ENCODE data around the gene HUWE1.

Gene HUWE1

DNA sequence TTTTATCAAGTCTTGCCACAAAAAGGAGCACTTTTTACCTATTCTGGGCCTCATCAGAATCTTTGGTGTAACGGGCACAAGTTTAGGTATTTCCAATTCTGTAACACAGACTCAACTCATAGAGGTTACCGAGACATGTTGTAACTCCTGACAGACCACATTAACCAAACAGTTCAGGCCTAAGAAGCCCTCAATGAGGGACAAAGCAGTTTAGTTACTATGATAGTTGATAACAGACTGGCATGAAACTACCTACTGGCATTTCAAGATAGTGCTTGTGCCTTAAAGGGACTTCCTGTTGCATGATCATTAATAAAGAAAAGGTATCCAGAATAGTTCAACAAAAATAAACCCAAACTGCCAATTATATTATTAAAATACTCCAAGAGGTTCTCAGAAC, 64.1 kb downstream of the HUWE1 start:
- DNase-seq = no peak

- DNase-seq = no peak
These were observed 65.0 kb downstream of the HUWE1 start for GRCh38 chrX:53621418-53621986.

DNA sequence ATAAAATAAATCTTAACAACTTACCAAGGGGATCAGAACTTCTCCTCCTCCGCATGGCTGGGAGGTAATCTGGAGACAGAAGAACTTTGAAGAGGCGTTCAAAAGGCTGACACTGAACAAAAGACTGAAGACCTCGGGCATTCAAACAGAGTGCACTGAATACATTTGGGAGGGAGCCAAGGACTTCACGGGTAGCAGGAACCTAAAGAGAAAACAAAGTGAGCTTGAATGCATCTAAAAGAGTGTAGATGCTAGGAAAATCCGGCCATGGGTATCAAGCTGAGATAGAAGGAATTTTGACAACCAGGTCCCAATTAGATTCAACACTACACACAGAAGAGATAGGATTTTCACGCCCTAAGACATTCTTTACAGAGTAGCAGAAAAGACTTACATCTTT, 69.6 kb downstream of the HUWE1 start:
- no peak for DNase-seq

- DNase-seq = no peak
These were observed 80.1 kb downstream of the HUWE1 start for GRCh38 chrX:53606456-53606855.

- DNase-seq = no peak
These were observed 81.5 kb downstream of the HUWE1 start for GRCh38 chrX:53605004-53605403.

DNA sequence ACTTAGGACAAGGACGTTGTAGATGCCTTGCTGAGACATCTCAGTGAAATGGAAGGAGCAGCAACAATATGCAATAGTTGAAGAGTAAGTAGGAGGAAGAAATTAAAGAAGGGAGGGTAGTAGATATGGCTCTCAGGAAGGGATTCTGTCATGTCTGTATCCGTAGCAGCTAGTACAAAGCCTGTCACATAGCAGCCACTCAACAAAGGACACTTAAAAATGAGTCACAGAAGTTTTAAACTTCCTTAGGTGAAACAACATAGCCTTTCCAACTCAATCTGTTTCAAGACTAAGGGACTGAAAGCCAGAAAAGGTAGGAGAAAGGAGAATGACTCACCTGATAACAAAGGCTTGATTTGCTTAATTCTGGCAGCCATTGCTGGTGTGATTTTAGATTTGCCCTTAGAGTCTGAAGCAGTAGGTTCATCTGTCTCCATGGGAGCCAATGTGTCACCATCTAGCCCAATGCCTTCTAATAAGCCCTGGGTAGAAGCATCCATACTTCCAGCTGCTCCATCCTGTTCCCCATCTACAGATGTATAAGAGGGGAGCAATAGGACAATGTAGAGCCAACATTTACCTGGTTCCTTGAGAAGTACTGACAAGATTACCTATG, 86.6 kb downstream of the HUWE1 start:
- DNase-seq = no peak

DNA sequence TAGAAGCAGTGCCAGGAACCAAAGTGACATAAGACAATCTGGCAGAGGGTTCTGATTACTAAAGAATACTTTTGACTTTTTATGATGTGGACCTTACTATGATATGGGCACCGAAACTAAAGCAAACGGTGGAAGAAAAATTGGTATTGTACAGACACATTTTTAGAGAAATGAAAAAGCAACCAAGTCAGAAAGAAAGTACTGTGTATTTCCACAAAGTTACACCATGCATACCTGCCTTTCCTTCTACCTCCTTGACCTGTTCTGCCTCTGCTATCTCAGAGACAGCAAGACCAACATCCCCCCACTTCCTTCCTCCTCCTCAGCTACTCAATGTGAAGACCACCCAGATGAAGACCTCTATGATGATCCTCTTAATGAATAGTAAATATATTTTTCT, 88.3 kb downstream of the HUWE1 start:
- no peak for DNase-seq

GRCh38 chrX:53595266-53595810, 91.2 kb downstream of the HUWE1 start:
- DNase-seq = no peak

DNA sequence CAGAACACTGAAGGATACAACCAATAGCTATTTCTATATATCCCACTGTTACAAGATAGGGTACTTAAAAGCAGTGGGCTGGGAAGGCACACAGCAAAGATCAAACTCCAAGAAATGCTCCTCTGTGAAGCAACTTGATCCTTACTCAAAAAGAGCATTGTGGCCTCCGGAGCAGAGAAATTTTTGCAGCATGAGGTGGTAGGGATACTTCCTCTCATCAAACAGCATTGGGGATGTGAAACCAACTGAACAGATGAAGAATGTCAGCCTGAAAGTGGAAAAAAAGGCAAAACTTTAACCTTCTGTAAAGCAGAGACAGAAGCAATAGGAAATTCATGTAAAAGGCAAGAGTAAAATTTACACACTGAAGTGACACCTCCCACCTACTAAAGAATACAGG, 92.2 kb downstream of the HUWE1 start:
- no peak for DNase-seq

GRCh38 chrX:53587795-53588420, 98.6 kb downstream of the HUWE1 start:
- DNase-seq = no peak

DNA sequence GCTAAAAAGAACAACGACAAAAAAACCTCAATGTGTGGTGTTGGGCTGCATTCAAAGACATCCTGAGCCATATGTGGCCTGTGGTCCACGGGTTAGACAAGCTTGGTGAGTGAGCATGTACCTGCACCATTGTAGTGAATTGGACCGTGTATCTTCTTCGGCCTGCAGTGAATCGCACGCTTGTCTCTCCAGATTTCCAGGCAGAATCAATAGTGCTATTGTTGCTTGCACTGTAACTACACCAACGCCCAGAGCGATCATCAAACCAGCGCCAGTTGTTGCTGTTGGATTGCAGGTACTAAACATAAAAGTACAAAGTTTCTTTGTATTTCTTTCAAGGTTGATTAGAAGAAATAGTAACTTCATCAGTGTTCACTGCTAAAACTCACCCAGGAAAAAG, 101.6 kb downstream of the HUWE1 start:
- DNase-seq = peak in 11 of 58 donors; percentile 0 to 15 (median 3)

- DNase-seq = no peak
These were observed 102.9 kb downstream of the HUWE1 start for GRCh38 chrX:53583571-53583970.

GRCh38 chrX:53580742-53581504, 105.6 kb downstream of the HUWE1 start:
- DNase-seq = no peak

DNA sequence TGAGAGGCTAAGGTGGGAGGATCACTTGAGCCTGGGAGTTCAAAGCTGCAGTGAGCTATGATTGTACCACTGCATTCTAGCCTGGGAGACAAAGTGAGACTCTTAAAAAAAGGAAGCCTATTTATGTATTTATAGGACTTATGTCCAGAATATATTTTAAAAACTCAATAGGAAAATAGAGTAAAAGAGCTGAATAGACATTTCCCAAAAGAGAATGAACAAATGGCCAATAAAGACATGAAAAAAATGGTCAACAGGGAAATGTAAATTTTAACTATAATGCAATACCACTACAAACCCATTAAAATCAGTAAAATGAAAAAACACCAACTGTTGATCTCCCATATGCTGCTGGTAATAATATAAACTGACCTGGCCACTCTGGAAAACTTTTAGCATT, 115.0 kb downstream of the HUWE1 start:
- DNase-seq = no peak

DNA sequence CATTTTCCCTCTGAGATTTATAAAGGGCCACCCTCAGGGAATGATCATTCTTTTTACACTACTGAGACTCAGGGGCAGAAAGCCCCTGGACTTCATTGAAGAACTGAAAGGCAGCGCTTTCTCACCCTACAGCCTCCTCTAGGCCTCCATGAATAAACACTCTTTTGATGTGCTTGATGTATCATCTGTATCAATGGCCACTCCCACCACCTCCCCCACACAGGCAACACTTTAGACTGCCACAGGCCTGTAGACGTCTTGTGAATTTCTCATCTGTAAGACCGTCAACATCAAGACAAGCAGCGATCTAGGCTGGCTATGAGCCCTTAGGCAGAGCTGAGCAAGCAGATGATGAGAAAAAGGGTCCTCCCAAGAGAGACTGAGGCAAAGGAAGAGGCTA, 123.2 kb downstream of the HUWE1 start:
- DNase-seq = peak in 1 of 58 donors; percentile 1

DNA sequence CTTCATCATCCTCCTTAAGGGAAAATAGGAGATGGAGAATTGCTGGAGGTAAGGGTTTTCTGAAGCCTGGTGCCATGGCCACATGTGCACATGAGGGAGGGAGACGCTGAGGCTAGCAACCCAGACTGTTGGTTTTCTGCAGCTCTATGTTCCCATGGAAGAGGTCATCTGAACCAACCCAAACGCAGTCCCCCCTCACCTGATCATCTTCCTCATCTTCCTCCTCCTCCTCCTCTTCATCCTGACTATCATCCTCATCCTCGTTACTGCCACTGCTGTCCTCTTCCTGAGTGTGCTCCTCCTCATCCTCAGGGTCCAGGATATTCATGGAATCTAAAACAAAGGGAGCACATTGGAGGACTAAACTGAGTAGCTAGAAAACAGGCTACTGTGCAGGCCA, 124.6 kb downstream of the HUWE1 start:
- no peak for DNase-seq

DNA sequence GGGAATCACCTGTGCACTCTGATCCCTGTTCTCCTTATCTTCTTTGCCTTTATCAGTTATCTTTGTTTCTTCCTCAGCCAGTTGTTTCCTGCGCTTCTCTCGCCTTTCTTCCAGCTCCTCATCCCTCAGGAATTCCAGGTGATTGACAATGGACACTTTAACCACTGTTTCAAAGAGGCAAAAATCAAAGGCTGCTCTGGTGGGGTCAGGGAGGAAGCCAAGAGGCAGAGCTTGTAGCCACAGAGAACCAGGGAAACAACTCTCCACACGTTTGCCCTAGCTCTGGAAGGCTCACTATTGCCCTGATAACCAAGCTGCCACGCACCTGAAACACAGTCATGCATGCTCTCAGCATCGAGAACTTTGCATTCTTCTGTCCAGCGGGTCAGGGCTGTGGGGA, 127.9 kb downstream of the HUWE1 start:
- no peak for DNase-seq

GRCh38 chrX:53556868-53557267, 129.7 kb downstream of the HUWE1 start:
- DNase-seq = no peak

DNA sequence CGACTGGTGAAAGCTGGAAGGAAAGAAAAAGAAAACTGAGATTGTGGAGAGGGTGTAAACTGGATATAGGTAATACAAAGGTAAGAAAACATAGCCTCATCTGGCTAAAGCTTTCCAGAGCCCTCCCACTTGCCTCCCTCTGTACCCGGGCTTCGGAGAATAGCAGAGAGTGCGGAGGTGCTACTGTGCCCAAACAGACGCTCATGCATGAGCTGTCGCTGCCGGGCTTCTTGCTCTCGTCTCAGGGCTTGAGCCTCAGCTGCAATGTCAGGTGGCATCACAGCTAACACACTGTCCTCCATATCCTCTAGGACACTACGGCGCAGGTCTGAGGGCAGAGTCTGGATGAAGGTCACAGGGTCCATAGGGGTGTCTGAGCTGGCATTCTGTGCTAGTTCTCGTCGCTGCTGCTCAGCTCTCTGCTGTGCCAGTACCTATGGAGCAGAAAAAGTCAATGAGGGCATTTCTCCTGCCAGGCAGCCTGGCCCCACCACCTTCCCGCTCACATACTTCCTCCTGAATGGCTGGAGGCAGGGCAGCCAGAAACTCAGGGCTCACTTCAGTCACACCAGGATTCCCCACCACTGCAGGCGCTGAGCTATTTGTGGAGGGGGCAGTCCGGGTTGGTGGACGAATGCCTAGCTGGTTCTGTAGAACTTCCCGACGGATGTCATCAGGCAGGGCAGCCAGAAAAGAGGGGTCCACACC, 135.6 kb downstream of the HUWE1 start:
- DNase-seq = no peak

- no peak for DNase-seq
These were observed 138.9 kb downstream of the HUWE1 start for GRCh38 chrX:53547668-53548067.

GRCh38 chrX:53544936-53545335, 141.6 kb downstream of the HUWE1 start:
- no peak for DNase-seq

DNA sequence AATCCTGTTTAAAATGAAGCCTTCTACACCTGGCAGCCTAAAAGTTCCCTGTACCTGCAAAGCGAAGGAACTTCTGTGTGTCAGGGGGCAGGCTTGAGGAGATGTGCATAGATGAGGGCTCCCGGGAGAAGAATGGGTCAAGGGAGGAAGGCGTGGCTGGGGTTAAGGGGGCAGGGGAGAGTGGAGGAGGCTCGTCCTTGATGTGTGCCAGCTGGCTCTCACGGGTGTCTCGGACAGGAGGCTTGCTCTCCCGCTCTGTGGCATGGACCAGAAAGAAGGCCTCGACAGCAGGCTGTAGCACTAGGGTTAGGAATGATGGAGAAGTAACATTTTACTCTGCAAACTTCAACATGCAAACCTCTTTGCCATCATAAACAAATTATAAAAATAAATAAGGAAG, 147.7 kb downstream of the HUWE1 start:
- DNase-seq = no peak

Data from anterior cingulate cortex (tissue), 58 donors.